ENCODE results near the gene METTL8. TPM values are rescaled to one million over a fixed set of nuclear protein-coding genes. Genes with fewer than 3 reads are reported as not detected.

METTL8 gene
- total and polyA plus RNA-seq, 2 experiments from 2014 or later, result 16.8 to 30.5 TPM

- no peaks in the 10 kb centered on the region for H3K27me3 ChIP-seq
- no peaks in the 10 kb centered on the region for H3K79me2 ChIP-seq
- no peak overlapping the region for H3K4me2 ChIP-seq
- no peak overlapping the region for H3K4me3 ChIP-seq
- DNase-seq (ENCODE audit: low spot score), result no peak
- H2AFZ ChIP-seq, result no peak overlapping the region
- H4K20me1 ChIP-seq (ENCODE audit: insufficient read depth, poor library complexity, severe bottlenecking), result no peaks in the 10 kb centered on the region
- no peaks in the 10 kb centered on the region for H3K9me3 ChIP-seq (ENCODE audit: low read depth)
- no peak overlapping the region for H3K27ac ChIP-seq
- H3K36me3 ChIP-seq (replicated peaks; ENCODE audit: insufficient read depth, low read depth), result no peaks in the 10 kb centered on the region
- TF ChIP-seq EZH2phosphoT487 (IDR thresholded peaks at IDR 0.05; ENCODE audit: low read depth, severe bottlenecking, unreplicated experiment) (no peak), CTCF (IDR thresholded peaks at IDR 0.05; ENCODE audit: poor library complexity) (no peak), EZH2 (IDR thresholded peaks at IDR 0.05; ENCODE audit: borderline replicate concordance) (no peak)
- H3K9me2 ChIP-seq (replicated peaks; ENCODE audit: insufficient read depth), result no peaks in the 10 kb centered on the region
- peaks cover 7% of the 10 kb centered on the region for H3K4me1 ChIP-seq (ENCODE audit: insufficient read depth)
Observed at GRCh38 chr2:171289316-171289715, 144.5 kb downstream of the METTL8 start.

GRCh38 chr2:171287611-171288010, 146.2 kb downstream of the METTL8 start:
- H3K9me3 ChIP-seq (ENCODE audit: low read depth), result no peaks in the 10 kb centered on the region
- H3K27ac ChIP-seq, result no peak overlapping the region
- no peaks in the 10 kb centered on the region for H3K36me3 ChIP-seq (replicated peaks; ENCODE audit: insufficient read depth, low read depth)
- no peak for DNase-seq (ENCODE audit: low spot score)
- H4K20me1 ChIP-seq (ENCODE audit: insufficient read depth, poor library complexity, severe bottlenecking), result no peaks in the 10 kb centered on the region
- H3K4me1 ChIP-seq (ENCODE audit: insufficient read depth), result peaks cover 7% of the 10 kb centered on the region
- TF ChIP-seq EZH2phosphoT487 (IDR thresholded peaks at IDR 0.05; ENCODE audit: low read depth, severe bottlenecking, unreplicated experiment) (no peak), CTCF (IDR thresholded peaks at IDR 0.05; ENCODE audit: poor library complexity) (no peak), EZH2 (IDR thresholded peaks at IDR 0.05; ENCODE audit: borderline replicate concordance) (no peak)
- no peak overlapping the region for H3K4me2 ChIP-seq
- no peak overlapping the region for H3K4me3 ChIP-seq
- no peaks in the 10 kb centered on the region for H3K9me2 ChIP-seq (replicated peaks; ENCODE audit: insufficient read depth)
- no peak overlapping the region for H2AFZ ChIP-seq
- no peaks in the 10 kb centered on the region for H3K27me3 ChIP-seq
- no peaks in the 10 kb centered on the region for H3K79me2 ChIP-seq
- 52% methylated on average over 4 of the region's 4 CpGs for WGBS (ENCODE audit: low lambda C conversion rate, missing lambda C conversion rate)

- H3K4me2 ChIP-seq, result no peak overlapping the region
- no peaks in the 10 kb centered on the region for H3K79me2 ChIP-seq
- no peaks in the 10 kb centered on the region for H3K27me3 ChIP-seq
- H3K9me3 ChIP-seq (ENCODE audit: low read depth), result no peaks in the 10 kb centered on the region
- H4K20me1 ChIP-seq (ENCODE audit: insufficient read depth, poor library complexity, severe bottlenecking), result no peaks in the 10 kb centered on the region
- H3K4me1 ChIP-seq (ENCODE audit: insufficient read depth), result peaks cover 7% of the 10 kb centered on the region
- no peaks in the 10 kb centered on the region for H3K36me3 ChIP-seq (replicated peaks; ENCODE audit: insufficient read depth, low read depth)
- H3K9me2 ChIP-seq (replicated peaks; ENCODE audit: insufficient read depth), result no peaks in the 10 kb centered on the region
- no peak overlapping the region for H2AFZ ChIP-seq
- no peak overlapping the region for H3K27ac ChIP-seq
- H3K4me3 ChIP-seq, result no peak overlapping the region
- TF ChIP-seq EZH2 (IDR thresholded peaks at IDR 0.05; ENCODE audit: borderline replicate concordance) (no peak), EZH2phosphoT487 (IDR thresholded peaks at IDR 0.05; ENCODE audit: low read depth, severe bottlenecking, unreplicated experiment) (no peak), CTCF (IDR thresholded peaks at IDR 0.05; ENCODE audit: poor library complexity) (no peak)
- no peak for DNase-seq (ENCODE audit: low spot score)
Observed at GRCh38 chr2:171287036-171287571, 146.7 kb downstream of the METTL8 start.

- Histone ChIP-seq H3K4me1 (ENCODE audit: insufficient read depth) (no peaks in the 10 kb centered on the region), H3K4me3 (no peak overlapping the region), H3K9me2 (replicated peaks; ENCODE audit: insufficient read depth) (no peaks in the 10 kb centered on the region), H3K27me3 (no peaks in the 10 kb centered on the region), H3K9me3 (ENCODE audit: low read depth) (no peaks in the 10 kb centered on the region), H3K79me2 (no peaks in the 10 kb centered on the region), H3K4me2 (no peak overlapping the region), H3K36me3 (replicated peaks; ENCODE audit: insufficient read depth, low read depth) (no peaks in the 10 kb centered on the region), H4K20me1 (ENCODE audit: insufficient read depth, poor library complexity, severe bottlenecking) (no peaks in the 10 kb centered on the region), H3K27ac (no peak overlapping the region), H2AFZ (no peak overlapping the region)
- no peak for DNase-seq (ENCODE audit: low spot score)
- TF ChIP-seq EZH2phosphoT487 (IDR thresholded peaks at IDR 0.05; ENCODE audit: low read depth, severe bottlenecking, unreplicated experiment), result no peak
- no peak for TF ChIP-seq EZH2 (IDR thresholded peaks at IDR 0.05; ENCODE audit: borderline replicate concordance)
- TF ChIP-seq CTCF (IDR thresholded peaks at IDR 0.05; ENCODE audit: poor library complexity), result no peak
- WGBS (ENCODE audit: low lambda C conversion rate, missing lambda C conversion rate), result 95% methylated on average over 3 of the region's 3 CpGs
Observed at GRCh38 chr2:171281110-171281509, 152.7 kb downstream of the METTL8 start.
